IPS-18a (cell line): ENCODE measurements around the gene ACAP1.
A peak's percentile ranks its signal among the peaks of the same experiment; 100 is the strongest.

Source experiments
- H3K27ac ChIP-seq: one replicate; pipeline ENCODE4 v1.5.1; 2013; ENCODE audit warnings: low read length
- H3K27me3 ChIP-seq: one replicate; pipeline ENCODE4 v1.6.1; 2013; ENCODE audit warnings: mild to moderate bottlenecking, low read length; ENCODE audit not compliant: control insufficient read depth, insufficient read depth
- H3K36me3 ChIP-seq: one replicate; pipeline ENCODE4 v1.6.1; 2013; ENCODE audit warnings: low read depth, low read length; ENCODE audit not compliant: control insufficient read depth
- H3K4me1 ChIP-seq: one replicate; pipeline ENCODE4 v1.6.1; 2013; ENCODE audit warnings: low read depth, low read length; ENCODE audit not compliant: control insufficient read depth
- H3K4me3 ChIP-seq: one replicate; pipeline ENCODE4 v1.5.1; 2013; ENCODE audit warnings: low read length
- H3K9ac ChIP-seq: one replicate; pipeline ENCODE4 v1.6.1; 2013; ENCODE audit warnings: mild to moderate bottlenecking, low read length, moderate library complexity
- H3K9me3 ChIP-seq: one replicate; pipeline ENCODE4 v1.6.1; 2013; ENCODE audit warnings: low read depth, low read length; ENCODE audit not compliant: control insufficient read depth

ACAP1 gene, protein sequence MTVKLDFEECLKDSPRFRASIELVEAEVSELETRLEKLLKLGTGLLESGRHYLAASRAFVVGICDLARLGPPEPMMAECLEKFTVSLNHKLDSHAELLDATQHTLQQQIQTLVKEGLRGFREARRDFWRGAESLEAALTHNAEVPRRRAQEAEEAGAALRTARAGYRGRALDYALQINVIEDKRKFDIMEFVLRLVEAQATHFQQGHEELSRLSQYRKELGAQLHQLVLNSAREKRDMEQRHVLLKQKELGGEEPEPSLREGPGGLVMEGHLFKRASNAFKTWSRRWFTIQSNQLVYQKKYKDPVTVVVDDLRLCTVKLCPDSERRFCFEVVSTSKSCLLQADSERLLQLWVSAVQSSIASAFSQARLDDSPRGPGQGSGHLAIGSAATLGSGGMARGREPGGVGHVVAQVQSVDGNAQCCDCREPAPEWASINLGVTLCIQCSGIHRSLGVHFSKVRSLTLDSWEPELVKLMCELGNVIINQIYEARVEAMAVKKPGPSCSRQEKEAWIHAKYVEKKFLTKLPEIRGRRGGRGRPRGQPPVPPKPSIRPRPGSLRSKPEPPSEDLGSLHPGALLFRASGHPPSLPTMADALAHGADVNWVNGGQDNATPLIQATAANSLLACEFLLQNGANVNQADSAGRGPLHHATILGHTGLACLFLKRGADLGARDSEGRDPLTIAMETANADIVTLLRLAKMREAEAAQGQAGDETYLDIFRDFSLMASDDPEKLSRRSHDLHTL

DNA sequence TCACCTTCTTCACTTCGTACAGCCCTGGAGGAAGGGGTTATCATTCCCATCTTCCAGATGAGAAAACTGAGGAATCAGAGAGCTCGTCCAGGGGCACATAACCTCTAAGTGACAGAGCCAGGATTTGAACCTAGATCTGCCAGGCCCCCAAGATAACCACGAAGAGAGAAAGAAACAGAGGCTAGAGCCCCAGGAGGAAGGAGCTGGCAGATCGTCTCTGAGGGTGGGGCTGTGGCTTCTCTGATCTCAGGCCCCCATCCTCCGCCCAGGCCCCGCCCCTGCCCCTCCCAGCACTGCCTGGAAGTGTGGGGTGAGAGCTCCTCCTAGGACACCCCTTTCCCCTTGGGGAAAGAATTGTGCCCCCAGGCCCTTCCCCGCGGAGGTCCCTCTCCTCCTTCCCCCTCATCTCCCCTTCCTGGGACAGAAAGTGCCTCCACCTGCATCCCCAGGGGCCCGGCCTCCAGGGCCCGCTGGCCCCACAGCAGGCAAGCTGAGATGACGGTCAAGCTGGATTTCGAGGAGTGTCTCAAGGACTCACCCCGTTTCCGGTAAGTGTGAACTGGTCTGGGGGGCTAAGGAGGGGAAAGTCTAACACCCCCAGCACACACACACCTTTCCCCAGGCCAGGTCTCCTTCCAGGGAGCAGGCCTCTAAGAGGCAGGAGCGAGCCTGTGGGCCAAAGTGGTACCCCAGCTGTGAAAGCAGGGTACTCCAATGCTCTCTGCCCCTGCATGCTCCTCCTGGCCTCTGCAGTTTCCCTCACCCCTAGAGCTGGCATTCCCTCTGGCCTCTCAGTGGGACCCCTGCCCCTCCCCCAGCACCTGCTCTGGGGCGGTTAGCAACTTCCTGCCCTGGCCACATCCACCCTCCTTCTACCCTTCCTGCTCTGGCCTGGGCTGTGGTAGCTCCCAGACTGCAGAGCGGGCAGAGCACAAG lies at the start of gene ACAP1:
Gene ACAP1 (plus strand): TSS at position 290 of the 936 bp plus-strand sequence. CDS start 206 bp downstream, at position 496.
- H3K27ac ChIP-seq: no peak within 1 kb of the TSS
- H3K9me3 ChIP-seq: no peaks in the 10 kb centered on the region
- H3K9ac ChIP-seq: peak within 1 kb of the TSS; percentile 39
- no peaks in the 10 kb centered on the region for H3K36me3 ChIP-seq
- no peaks in the 10 kb centered on the region for H3K27me3 ChIP-seq
- H3K4me3 ChIP-seq: peak within 1 kb of the TSS; percentile 20
- H3K4me1 ChIP-seq: peaks cover 13% of the 10 kb centered on the region

- H3K9ac ChIP-seq: no peak overlapping the region
- H3K4me3 ChIP-seq: no peak overlapping the region
- peaks cover 3% of the 10 kb centered on the region for H3K36me3 ChIP-seq
- H3K4me1 ChIP-seq: no peaks in the 10 kb centered on the region
- peaks cover 22% of the 10 kb centered on the region for H3K27me3 ChIP-seq
- no peak overlapping the region for H3K27ac ChIP-seq
- H3K9me3 ChIP-seq: no peaks in the 10 kb centered on the region
Observed at GRCh38 chr17:7289256-7290032, 46.9 kb upstream of the ACAP1 start.

GRCh38 chr17:7290166-7290565 lies 46.2 kb upstream of the ACAP1 start:
- H3K4me1 ChIP-seq: no peaks in the 10 kb centered on the region
- no peaks in the 10 kb centered on the region for H3K9me3 ChIP-seq
- H3K36me3 ChIP-seq: peaks cover under 1% of the 10 kb centered on the region
- no peak overlapping the region for H3K27ac ChIP-seq
- H3K27me3 ChIP-seq: peaks cover 26% of the 10 kb centered on the region
- no peak overlapping the region for H3K9ac ChIP-seq
- H3K4me3 ChIP-seq: no peak overlapping the region

DNA sequence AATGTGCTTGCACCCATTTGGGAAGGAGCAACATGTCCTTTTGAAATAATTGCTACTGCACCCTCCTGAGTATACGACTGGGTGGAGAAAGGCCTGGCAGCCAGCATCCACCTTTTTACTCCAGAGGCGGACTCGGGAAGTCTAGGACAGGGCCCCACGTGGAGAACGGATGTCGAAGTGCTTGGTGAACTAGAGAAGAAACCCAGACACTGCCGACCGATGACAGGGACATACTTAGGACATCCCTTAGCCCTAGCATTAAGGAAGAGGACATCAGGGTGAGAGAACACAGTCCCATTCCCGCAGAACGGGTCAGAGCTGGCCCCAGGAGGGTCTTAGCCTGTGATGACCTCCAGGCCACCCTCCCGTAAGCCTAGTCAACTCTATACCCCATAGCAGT lies 45.6 kb upstream of the ACAP1 start:
- peaks cover 31% of the 10 kb centered on the region for H3K27me3 ChIP-seq

GRCh38 chr17:7292194-7292593 lies 44.1 kb upstream of the ACAP1 start:
- no peaks in the 10 kb centered on the region for H3K9me3 ChIP-seq
- no peak overlapping the region for H3K4me3 ChIP-seq
- no peaks in the 10 kb centered on the region for H3K36me3 ChIP-seq
- peaks cover 46% of the 10 kb centered on the region for H3K27me3 ChIP-seq
- H3K27ac ChIP-seq: no peak overlapping the region
- peaks cover 7% of the 10 kb centered on the region for H3K4me1 ChIP-seq
- no peak overlapping the region for H3K9ac ChIP-seq

More for the DNA sequence above, 45.6 kb upstream of the ACAP1 start:
- Histone ChIP-seq H3K27ac (no peak overlapping the region), H3K36me3 (no peaks in the 10 kb centered on the region), H3K4me1 (no peaks in the 10 kb centered on the region), H3K9me3 (no peaks in the 10 kb centered on the region), H3K9ac (no peak overlapping the region), H3K4me3 (no peak overlapping the region)

DNA sequence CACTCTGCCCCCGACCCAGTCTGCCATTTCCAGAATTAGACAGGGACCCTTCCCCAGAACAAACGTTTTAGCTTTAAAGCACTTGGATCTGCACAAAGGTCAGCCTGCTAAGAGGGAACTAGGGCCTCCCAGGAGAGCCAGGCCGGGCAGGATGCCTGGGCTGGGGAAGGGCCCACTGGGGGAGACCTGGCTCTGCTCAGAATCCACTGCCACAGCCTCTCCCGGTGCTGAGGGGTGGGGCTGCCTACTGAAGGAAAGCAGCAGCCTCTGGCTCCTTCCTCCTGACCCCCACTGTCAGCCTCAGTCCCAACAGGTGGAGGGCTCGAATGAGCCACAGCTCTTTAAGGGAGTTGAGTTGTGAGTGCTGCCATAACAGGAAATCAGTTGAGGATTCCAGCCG lies 43.6 kb upstream of the ACAP1 start:
- Histone ChIP-seq H3K9me3 (no peaks in the 10 kb centered on the region), H3K27ac (no peak overlapping the region), H3K27me3 (peaks cover 47% of the 10 kb centered on the region), H3K9ac (no peak overlapping the region), H3K4me1 (peaks cover 7% of the 10 kb centered on the region), H3K36me3 (no peaks in the 10 kb centered on the region), H3K4me3 (no peak overlapping the region)

DNA sequence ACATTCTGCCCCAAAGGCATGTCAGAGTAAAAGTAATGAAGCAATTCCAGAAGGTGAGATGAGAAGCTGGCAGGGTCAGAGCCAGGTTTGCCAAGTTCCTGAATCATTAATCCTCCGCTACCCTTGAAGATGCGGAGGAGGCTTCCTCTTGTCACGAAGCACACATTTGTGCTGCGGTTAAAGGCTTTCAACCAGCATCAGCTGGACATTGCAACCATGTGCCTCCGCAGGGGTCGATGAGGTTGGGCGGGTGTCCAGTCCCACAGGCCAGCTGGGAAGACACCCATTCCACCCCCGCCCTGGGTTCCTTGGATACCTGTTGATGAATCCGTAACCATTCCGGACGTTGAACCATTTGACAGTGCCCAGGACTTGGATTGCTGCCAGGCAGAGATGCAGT lies 43.2 kb upstream of the ACAP1 start:
- Histone ChIP-seq H3K27ac (no peak overlapping the region), H3K9me3 (no peaks in the 10 kb centered on the region), H3K9ac (no peak overlapping the region)

DNA sequence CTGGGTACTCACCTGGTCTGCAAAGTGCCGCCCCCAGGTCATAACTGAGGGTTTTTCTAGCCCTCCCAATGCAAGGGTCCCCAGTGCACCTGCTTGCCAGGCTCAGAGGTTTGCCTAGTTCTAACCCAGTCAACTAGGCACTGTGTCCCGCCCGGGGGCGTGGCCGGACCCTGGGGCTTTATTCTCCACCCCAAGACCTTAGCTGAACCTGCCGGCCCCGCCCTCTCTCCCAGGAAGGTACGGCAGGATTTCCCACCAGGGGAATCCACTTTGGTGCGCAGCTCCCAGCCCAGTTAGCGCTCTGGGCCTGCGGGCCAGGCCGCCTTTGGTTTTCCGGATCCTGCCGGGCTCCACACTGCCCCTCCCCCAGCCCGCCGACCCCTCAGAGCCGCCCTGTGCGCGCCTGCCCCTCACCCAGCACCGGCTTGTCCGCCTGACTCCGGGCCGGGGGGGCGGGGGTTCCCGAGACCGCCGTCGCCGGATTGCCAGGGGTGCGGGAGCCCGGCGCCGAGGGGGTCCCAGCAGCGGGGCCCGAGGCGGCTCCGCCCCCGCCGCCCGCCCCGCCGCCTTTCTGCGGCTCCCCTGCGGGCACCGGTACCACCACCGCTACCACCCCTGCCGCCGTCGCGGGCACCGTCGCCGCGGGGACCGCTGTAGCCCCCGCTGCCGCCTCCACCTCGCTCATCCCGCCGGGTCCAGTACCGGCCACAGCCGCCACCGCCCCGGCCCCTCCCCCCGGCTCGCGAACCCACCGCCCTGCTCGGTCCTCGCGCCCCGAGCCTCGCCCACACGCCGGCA lies 42.3 kb upstream of the ACAP1 start:
- no peak overlapping the region for H3K27ac ChIP-seq
- no peak overlapping the region for H3K9ac ChIP-seq
- H3K36me3 ChIP-seq: no peaks in the 10 kb centered on the region
- H3K27me3 ChIP-seq: peaks cover 47% of the 10 kb centered on the region
- H3K9me3 ChIP-seq: no peaks in the 10 kb centered on the region
- H3K4me1 ChIP-seq: peaks cover 7% of the 10 kb centered on the region
- peak overlapping the region; percentile 35 for H3K4me3 ChIP-seq

More for the DNA sequence above, 43.2 kb upstream of the ACAP1 start:
- peak overlapping the region; percentile 35 for H3K4me3 ChIP-seq
- peaks cover 7% of the 10 kb centered on the region for H3K4me1 ChIP-seq
- no peaks in the 10 kb centered on the region for H3K36me3 ChIP-seq
- peaks cover 47% of the 10 kb centered on the region for H3K27me3 ChIP-seq

DNA sequence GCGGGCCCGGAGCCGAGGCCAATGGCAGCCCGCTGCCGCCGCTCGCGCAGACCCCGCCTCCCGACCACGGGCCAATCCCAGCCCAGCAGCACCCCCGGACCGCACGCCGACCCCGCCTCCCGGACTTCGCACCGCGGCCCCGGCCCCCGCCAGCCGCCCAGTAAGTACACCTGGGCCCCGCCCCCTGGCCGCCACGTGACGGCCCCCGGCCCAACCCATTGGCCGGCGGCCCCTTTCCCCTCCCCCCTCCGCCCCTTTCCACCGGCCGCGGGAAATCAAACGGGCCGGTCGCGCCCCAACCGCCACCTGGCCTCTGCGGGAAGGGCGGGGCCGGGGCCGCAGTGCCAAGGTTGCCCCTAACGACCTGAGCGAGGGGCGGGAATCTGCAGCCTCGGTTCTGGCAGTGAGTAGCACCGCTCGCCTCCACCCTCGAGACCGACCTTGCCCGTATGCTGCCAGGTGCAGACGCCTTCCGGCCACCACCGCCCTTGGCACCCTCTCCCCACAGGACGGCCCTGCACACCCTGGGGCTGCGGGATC lies 41.6 kb upstream of the ACAP1 start, which contains the start of gene YBX2:
Gene YBX2 (minus strand): TSS at position 26 of the 540 bp plus-strand sequence. CDS start 139 bp downstream, outside the sequence.
- H3K9me3 ChIP-seq: no peaks in the 10 kb centered on the region
- H3K27me3 ChIP-seq: peaks cover 47% of the 10 kb centered on the region
- peaks cover 7% of the 10 kb centered on the region for H3K4me1 ChIP-seq
- peak within 1 kb of the TSS; percentile 47 for H3K4me3 ChIP-seq
- no peak within 1 kb of the TSS for H3K27ac ChIP-seq
- H3K36me3 ChIP-seq: no peaks in the 10 kb centered on the region
- H3K9ac ChIP-seq: no peak within 1 kb of the TSS
